ENCODE measurements around the gene CAMK1D. TPM values are rescaled to one million over a fixed set of nuclear protein-coding genes. Genes with fewer than 3 reads are reported as not detected.

The CAMK1D gene
- total RNA-seq, 1 donor from 2014 or later: 12.8 TPM

- TF ChIP-seq POLR2A (IDR thresholded peaks at IDR 0.05): no peak
- no peak for TF ChIP-seq CTCF (IDR thresholded peaks at IDR 0.05)
- TF ChIP-seq POLR2AphosphoS5 (IDR thresholded peaks at IDR 0.05; ENCODE audit: insufficient read depth in 1 of 2, low read depth in 1 of 2): no peak
- peaks cover 43% of the 10 kb centered on the region for H3K4me1 ChIP-seq
These were observed 71.3 kb downstream of the CAMK1D start for GRCh38 chr10:12420530-12421120.

GRCh38 chr10:12422189-12422588 lies 72.8 kb downstream of the CAMK1D start:
- no peaks in the 10 kb centered on the region for H3K36me3 ChIP-seq
- H3K27me3 ChIP-seq: no peaks in the 10 kb centered on the region
- intact Hi-C loops (cut with DNase I): no loop called here
- H3K4me1 ChIP-seq: peaks cover 27% of the 10 kb centered on the region
- no peak overlapping the region for H3K4me3 ChIP-seq
- H3K9me3 ChIP-seq: no peaks in the 10 kb centered on the region
- H3K27ac ChIP-seq: no peak overlapping the region
- TF ChIP-seq CTCF (IDR thresholded peaks at IDR 0.05) (no peak), POLR2A (IDR thresholded peaks at IDR 0.05) (no peak), POLR2AphosphoS5 (IDR thresholded peaks at IDR 0.05; ENCODE audit: insufficient read depth in 1 of 2, low read depth in 1 of 2) (no peak)
- DNase-seq (ENCODE audit: extremely low spot score in 2 of 2): no peak

More at GRCh38 chr10:12420530-12421120, 71.3 kb downstream of the CAMK1D start:
- no peak for DNase-seq (ENCODE audit: extremely low spot score in 2 of 2)
- intact Hi-C loops (cut with DNase I): no loop called here
- Histone ChIP-seq H3K27me3 (no peaks in the 10 kb centered on the region), H3K36me3 (no peaks in the 10 kb centered on the region), H3K27ac (no peak overlapping the region), H3K4me3 (no peak overlapping the region), H3K9me3 (no peaks in the 10 kb centered on the region)

- H3K4me3 ChIP-seq: no peak overlapping the region
- H3K27me3 ChIP-seq: no peaks in the 10 kb centered on the region
- no peak for DNase-seq (ENCODE audit: extremely low spot score in 2 of 2)
- H3K9me3 ChIP-seq: no peaks in the 10 kb centered on the region
- intact Hi-C loops (cut with DNase I): no loop called here
- TF ChIP-seq CTCF (IDR thresholded peaks at IDR 0.05) (no peak), POLR2AphosphoS5 (IDR thresholded peaks at IDR 0.05; ENCODE audit: insufficient read depth in 1 of 2, low read depth in 1 of 2) (no peak)
- peaks cover 14% of the 10 kb centered on the region for H3K4me1 ChIP-seq
- no peak overlapping the region for H3K27ac ChIP-seq
- no peaks in the 10 kb centered on the region for H3K36me3 ChIP-seq
These were observed 74.5 kb downstream of the CAMK1D start for GRCh38 chr10:12423896-12424295.

GRCh38 chr10:12427276-12427675 lies 77.9 kb downstream of the CAMK1D start:
- Histone ChIP-seq H3K27me3 (no peaks in the 10 kb centered on the region), H3K27ac (no peak overlapping the region), H3K9me3 (no peaks in the 10 kb centered on the region), H3K36me3 (no peaks in the 10 kb centered on the region), H3K4me3 (no peak overlapping the region), H3K4me1 (peaks cover 9% of the 10 kb centered on the region)
- DNase-seq (ENCODE audit: extremely low spot score in 2 of 2): no peak
- intact Hi-C loops (cut with DNase I): no loop called here
- no peak for TF ChIP-seq POLR2AphosphoS5 (IDR thresholded peaks at IDR 0.05; ENCODE audit: insufficient read depth in 1 of 2, low read depth in 1 of 2)
- TF ChIP-seq POLR2A (IDR thresholded peaks at IDR 0.05): no peak
- no peak for TF ChIP-seq CTCF (IDR thresholded peaks at IDR 0.05)

GRCh38 chr10:12428447-12429135 lies 79.2 kb downstream of the CAMK1D start:
- no peaks in the 10 kb centered on the region for H3K36me3 ChIP-seq
- no peaks in the 10 kb centered on the region for H3K9me3 ChIP-seq
- no peak overlapping the region for H3K27ac ChIP-seq
- no peaks in the 10 kb centered on the region for H3K27me3 ChIP-seq
- no peak for DNase-seq (ENCODE audit: extremely low spot score in 2 of 2)
- TF ChIP-seq CTCF (IDR thresholded peaks at IDR 0.05) (no peak), POLR2A (IDR thresholded peaks at IDR 0.05) (no peak), POLR2AphosphoS5 (IDR thresholded peaks at IDR 0.05; ENCODE audit: insufficient read depth in 1 of 2, low read depth in 1 of 2) (no peak)
- H3K4me3 ChIP-seq: no peak overlapping the region
- H3K4me1 ChIP-seq: peaks cover 15% of the 10 kb centered on the region
- intact Hi-C loops (cut with DNase I): no loop called here
